ENCODE data around the gene BLTP3B. TPM values are rescaled to one million over a fixed set of nuclear protein-coding genes. Genes with fewer than 3 reads are reported as not detected.

BLTP3B gene
- total and polyA plus RNA-seq, 5 experiments from 2014 or later: 9.7 to 22.4 (median 14.8) TPM

Small RNA genes within 50 kb of the gene (microRNA-seq; reads per million reads assigned to microRNA genes)
- gene MIR1827 (ENCODE audit: borderline microRNAs expressed): not detected

Other genes with a start within 250 kb of the BLTP3B start
- not detected for gene ANKS1B, start 157.9 kb downstream of the BLTP3B start, total RNA-seq
- gene ANKS1B, start 157.9 kb downstream of the BLTP3B start, polyA plus RNA-seq: not detected
- 10 to 100 TPM; 42.8 to 47.3 TPM for gene ACTR6, start 57.9 kb upstream of the BLTP3B start, total RNA-seq
- gene ACTR6, start 57.9 kb upstream of the BLTP3B start, polyA plus RNA-seq: 10 to 100 TPM; 37.4 to 46.7 (median 38.5) TPM
- under 1 TPM; 0.38 to 0.81 TPM for gene DEPDC4, start 124.2 kb upstream of the BLTP3B start, total RNA-seq
- gene DEPDC4, start 124.2 kb upstream of the BLTP3B start, polyA plus RNA-seq: 1 to 10 TPM; 1.0 to 1.6 (median 1.0) TPM
- gene SCYL2, start 124.3 kb upstream of the BLTP3B start, total RNA-seq: 10 to 100 TPM; 46.5 to 52.3 TPM
- gene SCYL2, start 124.3 kb upstream of the BLTP3B start, polyA plus RNA-seq: 10 to 100 TPM; 15.9 to 18.6 (median 17.9) TPM
- gene SLC17A8, start 214.2 kb upstream of the BLTP3B start, total RNA-seq: not detected
- not detected for gene SLC17A8, start 214.2 kb upstream of the BLTP3B start, polyA plus RNA-seq

Measured in naive thymus-derived CD8-positive, alpha-beta T cell (primary cell).